Ascending aorta (tissue), 2 donors: ENCODE data around the gene CRB3. TPM values are rescaled to one million over a fixed set of nuclear protein-coding genes. Genes with fewer than 3 reads are reported as not detected.

Source experiments
- DNase-seq, 2 donors: peaks; one replicate each; pipeline ENCODE4 v3.0.0-alpha.2; 2019; ENCODE audit warnings: low spot score in 2 of 2
- H3K27ac ChIP-seq, 2 donors: fragments of 200-600 bp; sonication (generic); one replicate each; pipeline ENCODE4 v1.5.1; 2016 to 2017; ENCODE audit warnings: mild to moderate bottlenecking in 1 of 2
- H3K27me3 ChIP-seq: fragments of 200-600 bp; sonication (generic); one replicate; pipeline ENCODE4 v1.5.1; 2017
- H3K36me3 ChIP-seq, 2 donors: fragments of 200-600 bp; sonication (generic); one replicate each; pipeline ENCODE4 v1.5.1; 2016
- H3K4me1 ChIP-seq, 2 donors: fragments of 200-600 bp; sonication (generic); one replicate each; pipeline ENCODE4 v1.5.1; 2016 to 2017; ENCODE audit warnings: mild to moderate bottlenecking in 1 of 2
- H3K4me3 ChIP-seq, 2 donors: fragments of 200-600 bp; sonication (generic); one replicate each; pipeline ENCODE4 v1.5.1; 2016 to 2017; ENCODE audit warnings: mild to moderate bottlenecking in 1 of 2
- H3K9me3 ChIP-seq, 2 donors: fragments of 200-600 bp; sonication (generic); one replicate each; pipeline ENCODE4 v1.5.1; 2016
- intact Hi-C: fragments of 100-400 bp; cut with DNase I; formaldehyde crosslinking; loops from one replicate; pipeline ENCODE4 v1.15.1; 2023
- total RNA-seq: library from RNA; depleted of rRNA; stranded (reverse); fragments of >200 nt; gene quantifications from one replicate; pipeline ENCODE4 v1.1.0, GENCODE V29; 2016
- TF ChIP-seq, protein P1 (sequence below), 3 experiments: fragments of 200-600 bp in 2 of 3; fragments of 450-650 bp in 1 of 3; sonication (generic) in 2 of 3; IDR thresholded peaks; one replicate each; pipeline ENCODE4 v1.5.1; 2016 to 2019; ENCODE audit warnings: antibody characterized with exemption in 3 of 3, mild to moderate bottlenecking in 1 of 3, moderate library complexity in 1 of 3

CRB3 gene
- total RNA-seq, 1 donor from 2014 or later = not detected

- DNase-seq = no peak
- intact Hi-C loops = no loop called here
- Histone ChIP-seq H3K27me3 (no peaks in the 10 kb centered on the region), H3K4me1 (no peaks in the 10 kb centered on the region), H3K36me3 (peaks cover 0 to 9% of the 10 kb centered on the region in 2 donors), H3K27ac (no peak overlapping the region), H3K9me3 (no peaks in the 10 kb centered on the region), H3K4me3 (no peak overlapping the region)
- TF ChIP-seq, protein P1, sequence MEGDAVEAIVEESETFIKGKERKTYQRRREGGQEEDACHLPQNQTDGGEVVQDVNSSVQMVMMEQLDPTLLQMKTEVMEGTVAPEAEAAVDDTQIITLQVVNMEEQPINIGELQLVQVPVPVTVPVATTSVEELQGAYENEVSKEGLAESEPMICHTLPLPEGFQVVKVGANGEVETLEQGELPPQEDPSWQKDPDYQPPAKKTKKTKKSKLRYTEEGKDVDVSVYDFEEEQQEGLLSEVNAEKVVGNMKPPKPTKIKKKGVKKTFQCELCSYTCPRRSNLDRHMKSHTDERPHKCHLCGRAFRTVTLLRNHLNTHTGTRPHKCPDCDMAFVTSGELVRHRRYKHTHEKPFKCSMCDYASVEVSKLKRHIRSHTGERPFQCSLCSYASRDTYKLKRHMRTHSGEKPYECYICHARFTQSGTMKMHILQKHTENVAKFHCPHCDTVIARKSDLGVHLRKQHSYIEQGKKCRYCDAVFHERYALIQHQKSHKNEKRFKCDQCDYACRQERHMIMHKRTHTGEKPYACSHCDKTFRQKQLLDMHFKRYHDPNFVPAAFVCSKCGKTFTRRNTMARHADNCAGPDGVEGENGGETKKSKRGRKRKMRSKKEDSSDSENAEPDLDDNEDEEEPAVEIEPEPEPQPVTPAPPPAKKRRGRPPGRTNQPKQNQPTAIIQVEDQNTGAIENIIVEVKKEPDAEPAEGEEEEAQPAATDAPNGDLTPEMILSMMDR (IDR thresholded peaks at IDR 0.05) = no peak
These were observed 23.2 kb upstream of the CRB3 start for GRCh38 chr19:6440905-6441304.

DNA sequence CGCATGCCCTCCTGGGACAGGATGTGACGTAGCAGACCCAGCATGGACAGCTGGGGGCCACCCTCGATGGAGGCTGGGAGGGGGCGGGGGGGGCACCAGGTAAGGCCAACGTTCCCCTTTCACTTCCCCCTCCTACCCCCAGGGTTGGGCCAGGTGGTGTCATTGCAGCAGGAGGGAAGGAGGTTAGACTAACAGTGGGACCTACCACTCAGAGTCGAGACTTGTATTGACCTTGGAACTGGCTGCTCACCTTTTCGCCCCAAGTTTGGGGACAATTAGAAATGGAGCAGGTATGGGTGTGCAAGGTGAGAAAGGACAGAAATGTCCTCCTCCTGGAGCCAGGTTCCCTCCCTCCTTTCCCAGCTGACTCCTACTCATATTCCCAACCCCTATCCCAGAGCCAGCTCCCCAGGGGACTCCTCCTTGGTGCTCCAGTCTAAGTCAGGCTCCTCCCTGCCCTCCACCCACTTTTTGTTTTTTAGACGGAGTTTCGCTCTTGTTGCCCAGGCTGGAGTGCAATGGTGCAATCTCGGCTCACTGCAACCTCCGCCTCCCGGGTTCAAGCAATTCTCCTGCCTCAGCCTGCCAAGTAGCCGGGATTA is 21.9 kb upstream of the CRB3 start:
- TF ChIP-seq, protein P1 (IDR thresholded peaks at IDR 0.05) = no peak
- Histone ChIP-seq H3K9me3 (no peaks in the 10 kb centered on the region), H3K36me3 (peaks cover 3 to 22% of the 10 kb centered on the region in 2 donors), H3K4me3 (no peak overlapping the region), H3K27ac (no peak overlapping the region), H3K4me1 (no peaks in the 10 kb centered on the region), H3K27me3 (no peaks in the 10 kb centered on the region)
- no peak for DNase-seq
- intact Hi-C loops = no loop called here

DNA sequence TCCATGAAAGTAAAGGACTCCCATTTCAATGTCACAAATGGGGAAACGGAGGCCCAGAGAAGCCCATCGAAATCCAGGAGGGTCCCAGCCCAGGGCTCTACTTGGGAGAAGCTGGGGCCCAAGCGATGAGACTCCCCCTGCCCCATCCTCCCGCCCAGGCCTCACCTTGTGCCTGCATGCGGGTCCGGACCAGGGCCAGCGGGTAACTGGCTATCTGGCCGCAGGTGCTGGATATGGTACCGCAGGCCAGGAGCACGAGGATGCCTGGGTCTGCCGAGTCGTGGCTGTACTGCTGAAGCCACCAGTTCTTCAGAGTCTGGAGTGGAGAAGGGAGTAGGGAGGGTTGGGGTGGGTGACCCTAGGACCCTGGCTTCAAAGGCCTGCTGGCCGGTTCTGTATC is 20.1 kb upstream of the CRB3 start:
- no peaks in the 10 kb centered on the region for H3K27me3 ChIP-seq
- H3K4me3 ChIP-seq = no peak overlapping the region
- intact Hi-C loops = no loop called here
- no peak for DNase-seq
- no peak overlapping the region for H3K27ac ChIP-seq
- no peaks in the 10 kb centered on the region for H3K4me1 ChIP-seq
- H3K9me3 ChIP-seq = no peaks in the 10 kb centered on the region
- H3K36me3 ChIP-seq = peaks cover 3 to 26% of the 10 kb centered on the region in 2 donors
- TF ChIP-seq, protein P1 (IDR thresholded peaks at IDR 0.05) = no peak

DNA sequence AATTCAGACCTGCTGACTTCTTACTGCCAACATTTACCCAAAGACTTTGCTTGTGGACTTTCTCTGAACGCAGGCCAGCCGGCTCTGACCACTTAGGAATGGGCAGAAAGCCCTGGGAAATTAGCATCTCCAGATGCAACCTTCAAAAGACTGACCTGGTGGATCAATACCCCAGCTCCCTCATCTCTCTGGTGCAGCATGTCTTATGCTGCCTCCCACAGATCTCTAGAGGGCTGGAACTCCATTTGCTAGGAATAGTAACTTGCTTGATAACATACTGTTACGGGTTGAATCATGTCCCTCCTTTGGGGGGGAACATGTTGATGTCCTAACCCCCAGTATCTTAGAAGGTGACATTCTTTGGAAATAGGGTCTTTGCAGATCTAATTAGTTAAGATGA is 17.6 kb upstream of the CRB3 start:
- DNase-seq = no peak
- Histone ChIP-seq H3K4me3 (no peak overlapping the region), H3K36me3 (peaks cover 3 to 34% of the 10 kb centered on the region in 2 donors), H3K27me3 (no peaks in the 10 kb centered on the region), H3K9me3 (no peaks in the 10 kb centered on the region), H3K27ac (no peak overlapping the region), H3K4me1 (no peaks in the 10 kb centered on the region)
- TF ChIP-seq, protein P1 (IDR thresholded peaks at IDR 0.05) = no peak
- intact Hi-C loops = no loop called here

DNA sequence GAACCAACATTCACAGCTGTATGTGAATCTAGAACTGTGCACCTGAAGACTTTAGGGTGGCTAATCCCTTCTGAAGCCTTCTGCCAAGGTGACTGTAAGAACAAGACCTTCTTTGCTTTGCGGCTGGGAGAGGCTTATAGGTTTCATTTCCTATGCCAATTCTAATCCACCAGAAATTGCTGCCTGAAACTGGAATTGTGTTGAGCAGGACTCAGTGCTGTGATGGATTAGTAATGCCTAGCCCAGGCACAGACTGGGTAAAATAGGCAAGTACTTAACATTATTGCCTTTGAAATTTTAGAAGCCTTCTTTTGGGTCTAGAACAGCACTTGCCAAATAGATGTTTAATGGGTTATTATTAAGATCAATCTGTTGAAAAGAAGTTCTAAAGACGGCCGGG is 16.0 kb upstream of the CRB3 start:
- no peaks in the 10 kb centered on the region for H3K27me3 ChIP-seq
- H3K4me1 ChIP-seq = no peaks in the 10 kb centered on the region
- peaks cover 9 to 48% of the 10 kb centered on the region in 2 donors for H3K36me3 ChIP-seq
- intact Hi-C loops = no loop called here
- H3K27ac ChIP-seq = no peak overlapping the region
- TF ChIP-seq, protein P1 (IDR thresholded peaks at IDR 0.05) = no peak
- DNase-seq = no peak
- H3K9me3 ChIP-seq = no peaks in the 10 kb centered on the region
- no peak overlapping the region for H3K4me3 ChIP-seq

GRCh38 chr19:6450166-6450565 is 13.9 kb upstream of the CRB3 start:
- H3K27ac ChIP-seq = no peak overlapping the region
- TF ChIP-seq, protein P1 (IDR thresholded peaks at IDR 0.05) = no peak
- no peak for DNase-seq
- intact Hi-C loops = no loop called here
- peaks cover 30 to 67% of the 10 kb centered on the region in 2 donors for H3K36me3 ChIP-seq
- no peaks in the 10 kb centered on the region for H3K27me3 ChIP-seq
- no peak overlapping the region for H3K4me3 ChIP-seq
- H3K9me3 ChIP-seq = peaks cover 0 to 5% of the 10 kb centered on the region in 2 donors
- H3K4me1 ChIP-seq = no peaks in the 10 kb centered on the region
